ENCODE measurements around the gene SETD2.
"Not testable (repeated sequence)": the region's sequence is repeated elsewhere in the genome, so short reads cannot be mapped to it uniquely, and the experiment has no call there.

Gene SETD2

DNA sequence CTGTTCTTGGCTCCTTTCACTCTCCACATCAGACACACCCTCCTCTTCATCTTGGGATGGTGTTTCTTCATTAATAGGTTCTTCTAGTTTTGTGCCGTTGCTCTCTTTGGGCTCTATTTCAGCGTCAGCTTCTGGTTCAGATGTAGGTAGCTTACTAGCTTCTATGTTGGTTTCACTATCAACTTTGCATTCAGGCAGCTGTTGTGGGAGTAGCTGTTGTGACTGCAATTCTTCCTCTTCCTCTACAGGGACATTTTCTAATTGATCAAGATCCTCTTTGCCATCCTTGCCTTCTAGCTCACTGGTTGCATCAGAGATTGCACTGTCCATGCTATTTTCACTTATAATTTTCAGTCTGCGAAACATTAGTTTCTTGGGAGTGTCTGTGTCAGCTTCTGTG, 80.1 kb downstream of the SETD2 start:
- no peak for DNase-seq (ENCODE audit: low read depth)
- H3K4me3 ChIP-seq (ENCODE audit: control insufficient read depth, low read depth, low read length) = no peak overlapping the region
- TF ChIP-seq, protein P1, sequence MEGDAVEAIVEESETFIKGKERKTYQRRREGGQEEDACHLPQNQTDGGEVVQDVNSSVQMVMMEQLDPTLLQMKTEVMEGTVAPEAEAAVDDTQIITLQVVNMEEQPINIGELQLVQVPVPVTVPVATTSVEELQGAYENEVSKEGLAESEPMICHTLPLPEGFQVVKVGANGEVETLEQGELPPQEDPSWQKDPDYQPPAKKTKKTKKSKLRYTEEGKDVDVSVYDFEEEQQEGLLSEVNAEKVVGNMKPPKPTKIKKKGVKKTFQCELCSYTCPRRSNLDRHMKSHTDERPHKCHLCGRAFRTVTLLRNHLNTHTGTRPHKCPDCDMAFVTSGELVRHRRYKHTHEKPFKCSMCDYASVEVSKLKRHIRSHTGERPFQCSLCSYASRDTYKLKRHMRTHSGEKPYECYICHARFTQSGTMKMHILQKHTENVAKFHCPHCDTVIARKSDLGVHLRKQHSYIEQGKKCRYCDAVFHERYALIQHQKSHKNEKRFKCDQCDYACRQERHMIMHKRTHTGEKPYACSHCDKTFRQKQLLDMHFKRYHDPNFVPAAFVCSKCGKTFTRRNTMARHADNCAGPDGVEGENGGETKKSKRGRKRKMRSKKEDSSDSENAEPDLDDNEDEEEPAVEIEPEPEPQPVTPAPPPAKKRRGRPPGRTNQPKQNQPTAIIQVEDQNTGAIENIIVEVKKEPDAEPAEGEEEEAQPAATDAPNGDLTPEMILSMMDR (conservative IDR thresholded peaks at IDR 0.05; ENCODE audit: control insufficient read depth, insufficient read depth, low read depth, low read length) = no peak

DNA sequence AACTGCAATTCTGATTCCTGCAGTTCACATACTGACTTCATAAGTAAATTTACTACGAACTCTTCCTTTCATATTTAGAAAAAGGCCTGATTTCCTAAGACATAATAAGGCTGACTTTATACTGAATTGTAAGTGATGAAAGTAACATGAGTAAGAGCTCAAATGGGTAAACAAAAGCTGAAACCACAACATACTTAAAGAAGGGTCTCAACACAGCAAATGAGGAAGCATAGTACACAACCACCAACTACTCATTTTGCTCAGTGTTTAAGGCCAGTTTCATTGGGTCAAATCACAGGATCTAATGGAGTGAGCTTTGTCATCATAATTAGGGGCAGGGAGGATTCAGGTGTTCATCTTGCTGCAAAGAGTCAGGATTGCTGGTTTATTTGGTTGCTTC, 81.4 kb downstream of the SETD2 start:
- H3K4me3 ChIP-seq (ENCODE audit: control insufficient read depth, low read depth, low read length) = no peak overlapping the region
- DNase-seq (ENCODE audit: low read depth) = peak; percentile 66
- TF ChIP-seq, protein P1 (conservative IDR thresholded peaks at IDR 0.05; ENCODE audit: control insufficient read depth, insufficient read depth, low read depth, low read length) = no peak

DNA sequence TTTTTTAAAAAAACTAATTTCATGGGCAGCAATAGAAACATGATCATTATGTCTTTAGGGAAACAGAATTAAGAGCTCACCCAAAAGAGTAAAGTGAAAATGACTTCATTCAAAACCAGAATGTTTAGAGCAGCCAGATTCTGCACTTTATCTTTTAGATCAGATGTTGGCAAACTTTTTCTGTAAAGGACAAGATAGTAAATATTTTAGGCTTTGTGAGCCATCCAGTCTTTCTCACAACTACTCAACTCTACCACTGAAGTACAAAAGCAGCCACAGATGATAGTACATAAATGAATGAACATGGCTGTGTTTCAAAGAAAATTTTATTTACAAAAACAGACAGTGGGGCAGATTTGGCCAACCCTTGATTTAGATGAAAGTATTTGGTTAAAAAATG, 84.5 kb downstream of the SETD2 start:
- H3K4me3 ChIP-seq (ENCODE audit: control insufficient read depth, low read depth, low read length) = no peak overlapping the region
- TF ChIP-seq, protein P1 (conservative IDR thresholded peaks at IDR 0.05; ENCODE audit: control insufficient read depth, insufficient read depth, low read depth, low read length) = no peak
- DNase-seq (ENCODE audit: low read depth) = no peak

DNA sequence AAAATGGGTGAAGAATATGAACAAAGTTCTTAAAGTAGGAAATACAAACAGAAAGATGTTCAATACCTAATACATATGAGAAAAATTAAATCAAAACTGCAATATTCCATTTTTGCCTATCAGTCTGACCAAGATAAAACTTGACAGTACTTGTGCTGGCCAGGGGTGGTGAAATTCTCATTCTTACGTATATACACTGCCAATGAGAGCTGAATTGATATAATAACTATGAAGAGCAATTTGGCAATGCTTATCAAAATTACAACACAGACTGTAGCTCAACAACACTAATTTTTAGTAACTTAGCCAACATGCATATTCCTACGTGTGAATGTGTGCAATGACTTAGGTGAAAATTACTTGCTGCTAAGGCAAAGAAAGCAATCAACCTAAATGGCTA, 90.2 kb downstream of the SETD2 start:
- TF ChIP-seq, protein P1 (conservative IDR thresholded peaks at IDR 0.05; ENCODE audit: control insufficient read depth, insufficient read depth, low read depth, low read length) = no peak

DNA sequence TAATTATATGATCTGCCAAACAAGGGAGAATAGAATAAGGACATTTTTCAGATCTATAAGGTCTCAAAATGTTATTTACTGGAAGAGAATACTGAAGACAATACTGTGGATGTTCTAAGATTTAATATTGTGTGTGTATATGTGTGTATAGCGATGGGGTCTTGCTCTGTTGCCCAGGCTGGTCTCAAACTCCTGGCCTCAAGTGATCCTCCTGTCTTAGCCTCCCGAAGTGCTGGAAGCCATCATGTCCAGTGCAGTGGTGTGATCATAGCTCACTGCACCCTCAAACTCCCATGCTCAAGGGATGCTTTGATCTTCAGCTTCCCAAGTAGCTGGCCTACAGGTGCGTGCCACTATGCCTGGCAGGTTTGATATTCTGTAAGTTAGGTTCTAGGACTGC, 93.1 kb downstream of the SETD2 start:
- no peak for DNase-seq (ENCODE audit: low read depth)
- TF ChIP-seq, protein P1 (conservative IDR thresholded peaks at IDR 0.05; ENCODE audit: control insufficient read depth, insufficient read depth, low read depth, low read length) = no peak
- no peak overlapping the region for H3K4me3 ChIP-seq (ENCODE audit: control insufficient read depth, low read depth, low read length)

More for the DNA sequence above, 90.2 kb downstream of the SETD2 start:
- no peak overlapping the region for H3K4me3 ChIP-seq (ENCODE audit: control insufficient read depth, low read depth, low read length)
- DNase-seq (ENCODE audit: low read depth) = no peak

DNA sequence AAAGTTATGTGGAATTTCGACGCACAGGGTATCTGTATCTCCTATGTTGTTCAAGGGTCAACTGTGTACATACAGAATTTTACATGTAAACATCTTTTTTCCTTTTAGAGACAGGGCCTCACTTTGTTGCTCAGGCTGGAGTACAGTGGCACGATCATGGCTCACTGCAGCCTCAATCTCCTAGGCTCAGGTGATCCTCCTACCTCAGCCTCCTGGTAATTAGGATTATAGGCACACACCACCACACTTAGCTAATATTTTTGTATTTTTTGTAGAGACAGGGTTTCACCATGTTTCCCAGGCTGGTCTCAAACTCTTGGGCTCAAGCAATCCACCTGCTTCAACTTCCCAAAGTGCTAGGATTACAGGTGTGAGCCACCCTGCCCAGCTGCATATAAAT, 97.7 kb downstream of the SETD2 start:
- H3K4me3 ChIP-seq (ENCODE audit: control insufficient read depth, low read depth, low read length); DNase-seq (ENCODE audit: low read depth): not testable (repeated sequence)

DNA sequence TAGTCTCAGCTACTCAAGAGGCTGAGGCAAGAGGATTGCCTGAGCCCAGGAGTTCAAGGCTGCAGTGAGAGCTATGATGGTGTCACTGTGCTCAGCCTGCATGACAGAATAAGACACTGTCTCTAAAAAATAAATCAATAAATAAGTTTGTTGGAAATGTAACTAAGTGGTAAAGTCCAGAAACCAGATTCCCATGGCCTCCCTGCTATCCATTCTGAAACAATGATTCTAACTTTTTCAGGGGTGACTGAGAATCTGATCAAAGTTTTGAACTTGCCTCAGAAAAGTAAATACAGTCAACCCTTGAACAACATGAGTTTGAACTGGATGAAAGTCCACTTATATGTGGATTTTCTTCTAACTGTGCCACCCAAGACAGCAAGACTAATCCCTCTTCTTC, 98.2 kb downstream of the SETD2 start:
- no peak overlapping the region for H3K4me3 ChIP-seq (ENCODE audit: control insufficient read depth, low read depth, low read length)
- no peak for DNase-seq (ENCODE audit: low read depth)
- TF ChIP-seq, protein P1 (conservative IDR thresholded peaks at IDR 0.05; ENCODE audit: control insufficient read depth, insufficient read depth, low read depth, low read length) = no peak

All from fibroblast of mammary gland (primary cell).